PC-9 (cell line): Measurements from ENCODE around the gene EP400.

Experiments used
- CTCF ChIP-seq: fragments of 200-600 bp; sonication (generic); conservative IDR thresholded peaks from 2 replicates; pipeline ENCODE4 v1.6.1; 2017; ENCODE audit warnings: mixed run types, antibody characterized with exemption, mild to moderate bottlenecking, moderate library complexity
- EZH2 ChIP-seq: fragments of 200-600 bp; sonication (generic); IDR thresholded peaks from 2 replicates; pipeline ENCODE4 v1.8.0; 2017; ENCODE audit warnings: antibody characterized with exemption, low read depth

- TF ChIP-seq CTCF (no peak), EZH2 (no peak)
Measured at GRCh38 chr12:132057691-132058090, 107.9 kb downstream of the EP400 start.
